Measurements from ENCODE around the gene CMTM6. TPM values are rescaled to one million over a fixed set of nuclear protein-coding genes. Genes with fewer than 3 reads are reported as not detected.

Gene CMTM6
- total and polyA plus RNA-seq, 9 donors, result 21.8 to 37.4 (median 22.5) TPM

DNA sequence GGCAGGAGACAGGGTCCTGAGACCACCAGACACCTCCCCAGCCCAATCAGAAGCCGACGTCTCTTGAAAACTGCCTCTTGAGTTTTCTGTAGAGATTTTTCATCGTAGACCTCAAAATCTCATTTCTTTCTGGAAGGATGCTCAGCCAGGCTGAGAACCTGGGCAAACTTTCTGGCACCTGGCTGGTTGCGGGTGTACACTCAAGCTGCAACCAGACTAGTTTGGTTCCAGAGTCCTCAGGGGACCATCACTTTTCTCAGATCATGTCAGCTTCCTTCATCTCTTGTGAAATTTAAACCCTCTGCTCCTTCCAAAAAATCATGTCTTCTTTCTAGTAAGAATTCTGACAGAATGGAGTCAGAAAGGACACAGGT lies 65.8 kb downstream of the CMTM6 start:
- Histone ChIP-seq H3K27ac (ENCODE audit: low read length) (no peak overlapping the region), H3K4me1 (ENCODE audit: control insufficient read depth, insufficient read depth, low read length) (peaks cover 11% of the 10 kb centered on the region), H3K27me3 (ENCODE audit: control insufficient read depth, insufficient read depth, low read length) (no peaks in the 10 kb centered on the region), H3K9me3 (replicated peaks; ENCODE audit: control insufficient read depth, low read depth, low read length) (no peaks in the 10 kb centered on the region), H3K4me3 (ENCODE audit: low read length) (no peak overlapping the region), H3K36me3 (ENCODE audit: control insufficient read depth, insufficient read depth, low read length) (peaks cover 1% of the 10 kb centered on the region)
- 95% methylated on average over 2 of the region's 4 CpGs for WGBS (ENCODE audit: insufficient coverage)
- DNase-seq, result no peak

GRCh38 chr3:32435911-32436815 lies 66.5 kb downstream of the CMTM6 start:
- Histone ChIP-seq H3K27ac (ENCODE audit: low read length) (no peak overlapping the region), H3K4me1 (ENCODE audit: control insufficient read depth, insufficient read depth, low read length) (peaks cover 11% of the 10 kb centered on the region), H3K27me3 (ENCODE audit: control insufficient read depth, insufficient read depth, low read length) (no peaks in the 10 kb centered on the region), H3K36me3 (ENCODE audit: control insufficient read depth, insufficient read depth, low read length) (no peaks in the 10 kb centered on the region), H3K4me3 (ENCODE audit: low read length) (no peak overlapping the region), H3K9me3 (replicated peaks; ENCODE audit: control insufficient read depth, low read depth, low read length) (no peaks in the 10 kb centered on the region)
- no peak for DNase-seq
- WGBS (ENCODE audit: insufficient coverage), result 73% methylated on average over 2 of the region's 4 CpGs

DNA sequence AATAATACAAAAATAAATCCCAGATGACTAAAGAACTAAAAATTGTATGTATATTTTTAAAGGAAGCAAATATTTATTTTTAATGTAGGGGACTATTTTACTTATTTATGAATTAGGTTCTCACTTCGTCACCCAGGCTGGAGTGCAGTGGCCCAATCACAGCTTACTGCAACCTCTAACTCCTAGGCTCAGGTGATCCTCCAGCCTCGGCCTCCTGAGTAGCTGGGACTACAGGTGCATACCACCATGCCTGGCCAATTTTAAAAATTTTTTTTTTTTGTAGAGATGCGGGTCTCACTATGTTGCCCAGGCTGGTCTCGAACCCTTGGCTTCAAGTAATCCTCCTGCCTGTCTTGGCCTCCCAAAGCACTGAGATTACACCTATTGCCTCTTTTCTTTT lies 68.4 kb downstream of the CMTM6 start:
- H3K36me3 ChIP-seq (ENCODE audit: control insufficient read depth, insufficient read depth, low read length), result no peaks in the 10 kb centered on the region
- WGBS (ENCODE audit: insufficient coverage), result no CpG with 5 or more reads among the region's 4 CpGs
- H3K4me3 ChIP-seq (ENCODE audit: low read length), result no peak overlapping the region
- DNase-seq, result no peak
- H3K27ac ChIP-seq (ENCODE audit: low read length), result no peak overlapping the region
- no peaks in the 10 kb centered on the region for H3K27me3 ChIP-seq (ENCODE audit: control insufficient read depth, insufficient read depth, low read length)
- peaks cover 11% of the 10 kb centered on the region for H3K4me1 ChIP-seq (ENCODE audit: control insufficient read depth, insufficient read depth, low read length)
- no peaks in the 10 kb centered on the region for H3K9me3 ChIP-seq (replicated peaks; ENCODE audit: control insufficient read depth, low read depth, low read length)

DNA sequence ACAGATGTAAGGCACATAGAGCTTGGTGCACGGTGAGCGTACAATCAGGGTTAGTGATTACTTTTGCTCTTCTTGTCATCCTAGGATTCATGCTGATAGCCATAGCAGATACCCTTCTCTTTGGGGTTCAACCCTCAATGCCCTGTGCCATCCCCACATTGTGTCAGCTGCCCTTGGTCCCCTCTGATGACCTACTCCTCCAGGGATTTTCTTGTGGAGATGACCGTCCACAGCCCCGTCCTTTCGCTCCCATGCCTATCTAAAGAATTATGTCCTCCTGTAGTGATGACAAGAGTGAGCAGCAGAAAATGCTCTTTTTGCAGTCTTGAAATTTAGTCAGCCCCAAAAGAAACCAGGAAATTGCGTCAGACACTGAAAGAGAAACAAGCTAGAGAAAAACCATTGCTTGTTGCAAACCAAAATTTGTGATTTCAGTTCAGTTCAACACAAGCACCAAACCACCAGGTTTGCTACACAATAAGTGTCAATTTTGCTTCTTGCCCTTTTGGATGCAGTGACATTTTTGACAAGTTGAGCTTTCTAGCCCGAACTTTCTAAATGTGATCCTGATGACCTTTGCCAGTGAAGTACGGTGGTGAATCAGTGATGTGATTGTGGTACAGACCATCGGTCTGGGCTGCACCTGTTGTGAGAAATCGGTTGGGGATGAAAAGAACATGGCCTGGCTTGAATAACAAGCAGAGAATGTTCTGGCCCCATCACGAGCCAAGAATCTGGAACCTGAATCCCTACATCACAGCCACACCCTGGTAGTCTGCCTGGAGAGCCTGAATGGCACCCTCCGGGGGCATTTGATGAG lies 69.7 kb downstream of the CMTM6 start:
- peaks cover 13% of the 10 kb centered on the region for H3K4me1 ChIP-seq (ENCODE audit: control insufficient read depth, insufficient read depth, low read length)
- H3K9me3 ChIP-seq (replicated peaks; ENCODE audit: control insufficient read depth, low read depth, low read length), result no peaks in the 10 kb centered on the region
- H3K27ac ChIP-seq (ENCODE audit: low read length), result no peak overlapping the region
- WGBS (ENCODE audit: insufficient coverage), result 64% methylated on average over 6 of the region's 12 CpGs
- H3K27me3 ChIP-seq (ENCODE audit: control insufficient read depth, insufficient read depth, low read length), result no peaks in the 10 kb centered on the region
- H3K36me3 ChIP-seq (ENCODE audit: control insufficient read depth, insufficient read depth, low read length), result no peaks in the 10 kb centered on the region
- H3K4me3 ChIP-seq (ENCODE audit: low read length), result no peak overlapping the region
- no peak for DNase-seq

DNA sequence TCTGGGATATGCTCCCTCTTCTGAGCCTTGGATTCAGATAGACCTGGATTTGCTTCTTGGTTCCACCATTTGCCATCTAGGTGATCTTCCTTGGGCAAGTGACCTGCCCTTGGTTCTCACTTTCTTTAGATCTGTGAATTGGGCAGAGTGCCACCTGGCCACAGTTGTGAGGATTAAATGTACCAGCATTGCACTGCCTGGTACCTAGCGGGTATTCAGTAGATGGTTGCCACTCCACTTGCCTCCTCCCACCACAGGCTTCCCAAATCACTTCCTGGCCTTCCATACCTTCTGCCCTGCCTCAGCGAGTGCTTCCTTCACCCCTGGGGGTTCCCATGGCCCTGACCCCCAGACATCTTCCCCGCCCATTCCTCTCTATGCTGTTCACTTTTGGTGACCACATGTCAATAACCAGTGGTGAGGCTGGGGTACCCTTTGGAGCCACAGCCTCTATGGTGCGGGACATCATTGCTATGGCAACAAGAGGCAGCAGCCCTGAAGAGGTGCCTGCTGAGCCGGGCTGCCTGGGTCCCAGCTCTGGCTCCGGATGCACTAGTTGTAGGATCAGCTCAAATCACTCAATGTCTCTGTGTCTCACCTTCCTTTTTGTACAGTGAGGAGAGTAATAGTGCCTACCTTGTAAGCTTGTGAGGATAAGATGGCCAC lies 70.5 kb downstream of the CMTM6 start:
- H3K4me3 ChIP-seq (ENCODE audit: low read length), result no peak overlapping the region
- WGBS (ENCODE audit: insufficient coverage), result 93% methylated on average over 5 of the region's 6 CpGs
- H3K27ac ChIP-seq (ENCODE audit: low read length), result no peak overlapping the region
- H3K9me3 ChIP-seq (replicated peaks; ENCODE audit: control insufficient read depth, low read depth, low read length), result no peaks in the 10 kb centered on the region
- peaks cover 14% of the 10 kb centered on the region for H3K4me1 ChIP-seq (ENCODE audit: control insufficient read depth, insufficient read depth, low read length)
- DNase-seq, result no peak
- H3K27me3 ChIP-seq (ENCODE audit: control insufficient read depth, insufficient read depth, low read length), result no peaks in the 10 kb centered on the region
- H3K36me3 ChIP-seq (ENCODE audit: control insufficient read depth, insufficient read depth, low read length), result no peaks in the 10 kb centered on the region

GRCh38 chr3:32431481-32431880 lies 71.2 kb downstream of the CMTM6 start:
- H3K27me3 ChIP-seq (ENCODE audit: control insufficient read depth, insufficient read depth, low read length), result no peaks in the 10 kb centered on the region
- no peaks in the 10 kb centered on the region for H3K36me3 ChIP-seq (ENCODE audit: control insufficient read depth, insufficient read depth, low read length)
- peaks cover 14% of the 10 kb centered on the region for H3K4me1 ChIP-seq (ENCODE audit: control insufficient read depth, insufficient read depth, low read length)
- no peak overlapping the region for H3K4me3 ChIP-seq (ENCODE audit: low read length)
- WGBS (ENCODE audit: insufficient coverage), result 93% methylated on average over 3 of the region's 3 CpGs
- no peak for DNase-seq
- no peaks in the 10 kb centered on the region for H3K9me3 ChIP-seq (replicated peaks; ENCODE audit: control insufficient read depth, low read depth, low read length)
- H3K27ac ChIP-seq (ENCODE audit: low read length), result no peak overlapping the region

Other genes with a start within 250 kb of the CMTM6 start
- 3.9 TPM for gene CMTM7, start 111.0 kb downstream of the CMTM6 start, total RNA-seq
- 10 to 100 TPM; 16.3 to 23.2 (median 18.9) TPM for gene CMTM7, start 111.0 kb downstream of the CMTM6 start, polyA plus RNA-seq (ENCODE audit: insufficient read depth in 1 of 8, insufficient read length in 8 of 8, low replicate concordance in 1 of 8)
- 26.6 TPM for gene DYNC1LI1, start 68.0 kb upstream of the CMTM6 start, total RNA-seq
- gene DYNC1LI1, start 68.0 kb upstream of the CMTM6 start, polyA plus RNA-seq (ENCODE audit: insufficient read depth in 1 of 8, insufficient read length in 8 of 8, low replicate concordance in 1 of 8), result 10 to 100 TPM; 27.4 to 37.3 (median 32.9) TPM
- gene CNOT10, start 182.3 kb upstream of the CMTM6 start, total RNA-seq, result 23.6 TPM
- gene CNOT10, start 182.3 kb upstream of the CMTM6 start, polyA plus RNA-seq (ENCODE audit: insufficient read depth in 1 of 8, insufficient read length in 8 of 8, low replicate concordance in 1 of 8), result 10 to 100 TPM; 18.7 to 27.9 (median 22.3) TPM

Measured in muscle of leg (tissue), 11 donors.